Measurements from ENCODE around the gene MAPKAP1. TPM values are rescaled to one million over a fixed set of nuclear protein-coding genes. Genes with fewer than 3 reads are reported as not detected.

Gene MAPKAP1
- total and polyA plus RNA-seq, 2 experiments from 2014 or later, result 68.5 to 74.5 TPM

- Histone ChIP-seq H3K4me3 (no peak overlapping the region), H3K27ac (no peak overlapping the region), H3K79me2 (ENCODE audit: insufficient read depth) (peaks cover 92% of the 10 kb centered on the region), H3K9ac (no peak overlapping the region), H3K36me3 (ENCODE audit: low read depth) (no peaks in the 10 kb centered on the region), H3K4me1 (ENCODE audit: insufficient read depth) (peaks cover 56% of the 10 kb centered on the region), H2AFZ (no peak overlapping the region), H3K4me2 (ENCODE audit: unreplicated experiment) (no peak overlapping the region), H3K27me3 (replicated peaks; ENCODE audit: insufficient read depth) (no peaks in the 10 kb centered on the region), H3K9me3 (ENCODE audit: low read depth) (no peaks in the 10 kb centered on the region), H3F3A (ENCODE audit: insufficient read depth) (peaks cover 32% of the 10 kb centered on the region), H3K9me2 (ENCODE audit: insufficient read depth) (no peaks in the 10 kb centered on the region), H4K20me1 (ENCODE audit: insufficient read depth) (no peaks in the 10 kb centered on the region)
- in situ Hi-C loops (cut with MboI), result no loop called here
- 87 to 92% methylated on average over 6 of the region's 6 CpGs for WGBS, 2 experiments (ENCODE audit: low coverage in 1 of 2, low lambda C conversion rate in 2 of 2, missing lambda C conversion rate in 2 of 2)
- TF ChIP-seq EZH2 (IDR thresholded peaks at IDR 0.05; ENCODE audit: insufficient read depth, poor library complexity, severe bottlenecking) (no peak), EZH2phosphoT487 (IDR thresholded peaks at IDR 0.05; ENCODE audit: insufficient read depth, low read depth) (no peak)
- DNase-seq, result no peak
These were observed 54.2 kb downstream of the MAPKAP1 start for GRCh38 chr9:125652759-125653158.

DNA sequence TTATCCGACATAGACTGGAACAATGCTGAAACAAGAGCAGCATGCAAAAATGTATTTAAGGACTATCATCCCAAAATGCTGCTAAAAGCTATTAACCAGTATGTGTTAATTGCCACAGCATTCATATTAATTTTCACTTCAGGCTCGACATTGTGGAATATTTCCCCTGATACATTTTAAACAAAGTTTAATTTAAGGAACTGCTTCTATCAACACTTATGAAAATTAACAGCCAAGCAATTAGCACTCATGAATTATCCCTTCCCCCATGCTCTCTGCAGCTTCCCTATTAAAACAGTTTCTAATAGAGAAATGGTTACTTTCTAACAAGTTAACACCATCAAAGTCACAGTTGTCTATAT is 54.8 kb downstream of the MAPKAP1 start:
- H3K27me3 ChIP-seq (replicated peaks; ENCODE audit: insufficient read depth), result no peaks in the 10 kb centered on the region
- H4K20me1 ChIP-seq (ENCODE audit: insufficient read depth), result no peaks in the 10 kb centered on the region
- in situ Hi-C loops (cut with MboI), result no loop called here
- H3K9me3 ChIP-seq (ENCODE audit: low read depth), result no peaks in the 10 kb centered on the region
- H3K4me1 ChIP-seq (ENCODE audit: insufficient read depth), result peaks cover 60% of the 10 kb centered on the region
- DNase-seq, result no peak
- no peak overlapping the region for H2AFZ ChIP-seq
- H3K36me3 ChIP-seq (ENCODE audit: low read depth), result no peaks in the 10 kb centered on the region
- H3K9ac ChIP-seq, result no peak overlapping the region
- peaks cover 30% of the 10 kb centered on the region for H3F3A ChIP-seq (ENCODE audit: insufficient read depth)
- H3K9me2 ChIP-seq (ENCODE audit: insufficient read depth), result no peaks in the 10 kb centered on the region
- no peak for TF ChIP-seq EZH2phosphoT487 (IDR thresholded peaks at IDR 0.05; ENCODE audit: insufficient read depth, low read depth)
- no peak for TF ChIP-seq EZH2 (IDR thresholded peaks at IDR 0.05; ENCODE audit: insufficient read depth, poor library complexity, severe bottlenecking)
- WGBS, 2 experiments (ENCODE audit: low coverage in 1 of 2, low lambda C conversion rate in 2 of 2, missing lambda C conversion rate in 2 of 2), result 20 to 25% methylated on average over 2 of the region's 2 CpGs
- no peak overlapping the region for H3K4me2 ChIP-seq (ENCODE audit: unreplicated experiment)
- no peak overlapping the region for H3K4me3 ChIP-seq
- no peak overlapping the region for H3K27ac ChIP-seq
- peaks cover 92% of the 10 kb centered on the region for H3K79me2 ChIP-seq (ENCODE audit: insufficient read depth)

DNA sequence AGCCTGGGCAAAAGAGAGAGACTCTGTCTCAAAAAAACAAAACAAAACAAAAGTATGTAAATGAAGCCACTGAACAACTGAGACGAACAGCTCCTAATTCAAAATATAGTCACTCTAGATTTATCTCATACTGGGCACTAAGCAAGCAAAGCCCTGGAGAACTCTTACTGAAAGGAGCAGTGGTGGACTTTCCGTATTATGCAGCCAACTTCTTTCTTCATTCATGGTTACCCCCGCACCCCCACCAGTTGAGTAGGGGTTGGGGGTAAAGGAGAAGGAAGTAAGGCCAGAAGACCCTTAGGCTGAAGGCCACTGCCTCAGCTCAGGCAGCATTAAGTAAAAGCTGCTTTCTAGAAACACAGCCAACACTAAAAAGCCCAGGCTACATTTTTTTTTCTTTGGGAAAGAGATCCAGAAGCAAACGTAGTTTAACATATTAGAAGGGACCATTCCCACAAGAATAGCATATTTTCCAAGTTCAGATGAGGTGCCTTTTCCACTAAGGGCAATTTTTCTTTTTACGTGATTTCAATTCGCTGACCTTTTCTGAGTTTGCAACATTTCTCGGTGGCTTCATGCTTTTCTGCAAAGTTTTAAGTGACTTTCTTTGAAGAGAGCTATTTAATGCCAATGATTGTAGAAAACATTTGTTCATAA is 55.3 kb downstream of the MAPKAP1 start:
- H3K9me2 ChIP-seq (ENCODE audit: insufficient read depth), result no peaks in the 10 kb centered on the region
- no peaks in the 10 kb centered on the region for H3K9me3 ChIP-seq (ENCODE audit: low read depth)
- no peak overlapping the region for H3K9ac ChIP-seq
- peaks cover 92% of the 10 kb centered on the region for H3K79me2 ChIP-seq (ENCODE audit: insufficient read depth)
- H3K4me2 ChIP-seq (ENCODE audit: unreplicated experiment), result no peak overlapping the region
- H3K27me3 ChIP-seq (replicated peaks; ENCODE audit: insufficient read depth), result no peaks in the 10 kb centered on the region
- no peak for TF ChIP-seq EZH2 (IDR thresholded peaks at IDR 0.05; ENCODE audit: insufficient read depth, poor library complexity, severe bottlenecking)
- H4K20me1 ChIP-seq (ENCODE audit: insufficient read depth), result no peaks in the 10 kb centered on the region
- no peak overlapping the region for H3K4me3 ChIP-seq
- no peak for DNase-seq
- H3F3A ChIP-seq (ENCODE audit: insufficient read depth), result peaks cover 30% of the 10 kb centered on the region
- in situ Hi-C loops (cut with MboI), result no loop called here
- peaks cover 65% of the 10 kb centered on the region for H3K4me1 ChIP-seq (ENCODE audit: insufficient read depth)
- H3K27ac ChIP-seq, result no peak overlapping the region
- H2AFZ ChIP-seq, result no peak overlapping the region
- H3K36me3 ChIP-seq (ENCODE audit: low read depth), result no peaks in the 10 kb centered on the region
- 51 to 58% methylated on average over 7 of the region's 7 CpGs for WGBS, 2 experiments (ENCODE audit: low coverage in 1 of 2, low lambda C conversion rate in 2 of 2, missing lambda C conversion rate in 2 of 2)

- H3K79me2 ChIP-seq (ENCODE audit: insufficient read depth), result peaks cover 92% of the 10 kb centered on the region
- peak overlapping the region; percentile 89 for H3K27ac ChIP-seq
- no peaks in the 10 kb centered on the region for H3K36me3 ChIP-seq (ENCODE audit: low read depth)
- H3K9ac ChIP-seq, result peak overlapping the region; percentile 75
- H3F3A ChIP-seq (ENCODE audit: insufficient read depth), result peaks cover 25% of the 10 kb centered on the region
- H3K9me2 ChIP-seq (ENCODE audit: insufficient read depth), result no peaks in the 10 kb centered on the region
- no peaks in the 10 kb centered on the region for H4K20me1 ChIP-seq (ENCODE audit: insufficient read depth)
- TF ChIP-seq EZH2phosphoT487 (IDR thresholded peaks at IDR 0.05; ENCODE audit: insufficient read depth, low read depth) (no peak), EZH2 (IDR thresholded peaks at IDR 0.05; ENCODE audit: insufficient read depth, poor library complexity, severe bottlenecking) (no peak)
- peak overlapping the region; percentile 27; the same call in 1 of the 2 replicates for H2AFZ ChIP-seq
- peak overlapping the region; percentile 69 for H3K4me3 ChIP-seq
- peak; percentile 88 for DNase-seq
- no peaks in the 10 kb centered on the region for H3K9me3 ChIP-seq (ENCODE audit: low read depth)
- H3K4me2 ChIP-seq (ENCODE audit: unreplicated experiment), result peak overlapping the region; percentile 99
- in situ Hi-C loops (cut with MboI), result no loop called here
- no peaks in the 10 kb centered on the region for H3K27me3 ChIP-seq (replicated peaks; ENCODE audit: insufficient read depth)
- H3K4me1 ChIP-seq (ENCODE audit: insufficient read depth), result peaks cover 67% of the 10 kb centered on the region
- WGBS, 2 experiments (ENCODE audit: low coverage in 1 of 2, low lambda C conversion rate in 2 of 2, missing lambda C conversion rate in 2 of 2), result 4 to 6% methylated on average over 3 of the region's 3 CpGs
These were observed 56.7 kb downstream of the MAPKAP1 start for GRCh38 chr9:125650271-125650737.

All from GM23248 (cell line).